NCI-H2107 treated with DMSO at 0.1 percent for 48 hours (cell line): ENCODE measurements around the gene SCRN2.

Experiments used
- DNase-seq: peaks from one replicate; lab custom pipeline; 2025; ENCODE audit not compliant: unreplicated experiment; lab: John Stamatoyannopoulos, UW

The SCRN2 gene

DNA sequence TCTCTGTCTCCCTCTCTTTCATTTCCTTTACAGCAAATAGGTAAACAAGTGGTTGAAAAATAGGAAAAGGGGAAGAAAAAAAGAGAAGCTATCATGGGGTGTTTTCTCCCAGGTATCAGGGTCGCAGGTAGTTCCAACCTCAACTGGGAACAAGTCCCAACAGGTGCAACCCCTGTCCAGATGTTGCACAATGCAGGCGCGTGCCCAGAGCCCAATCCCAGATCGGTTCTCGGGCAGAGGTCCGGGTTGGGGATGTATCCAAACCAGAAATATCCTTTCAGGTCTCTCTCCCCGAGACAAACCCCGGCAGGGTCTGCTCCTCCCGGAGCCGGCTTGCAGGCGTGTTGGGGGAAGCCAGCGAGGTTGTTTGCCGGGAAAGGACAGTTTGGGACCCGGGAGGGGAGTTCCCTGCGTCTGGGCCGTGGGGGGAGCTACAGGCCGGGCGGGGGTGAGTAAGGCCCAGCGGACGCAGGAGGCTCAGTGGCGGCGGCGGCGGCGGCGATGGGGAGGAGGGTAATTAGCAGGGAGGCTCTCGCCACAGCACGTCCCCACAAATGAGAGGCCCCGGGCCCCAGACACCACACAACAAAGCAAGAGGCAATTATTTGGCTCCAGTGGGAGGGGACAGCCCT is 31.1 kb upstream of the SCRN2 start:
- no peak for DNase-seq

DNA sequence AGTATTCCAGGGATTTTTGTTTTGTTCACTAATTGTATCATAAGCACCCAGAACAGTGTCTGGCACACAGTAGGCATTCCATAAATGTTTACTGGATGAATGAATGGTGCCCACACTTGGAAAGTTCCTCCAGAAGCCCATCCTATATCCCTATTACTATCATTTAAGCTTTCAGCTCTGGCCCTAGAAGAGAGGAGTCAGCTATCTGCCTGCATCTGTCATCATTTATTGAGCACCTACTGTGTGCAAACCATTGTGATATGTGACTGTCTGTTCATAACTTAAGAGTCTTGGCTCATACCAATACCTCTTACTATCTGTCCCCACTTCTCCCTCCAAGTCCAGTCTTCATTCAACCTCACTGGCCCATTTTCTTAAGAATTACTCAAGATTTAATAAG is 30.0 kb upstream of the SCRN2 start:
- no peak for DNase-seq

DNA sequence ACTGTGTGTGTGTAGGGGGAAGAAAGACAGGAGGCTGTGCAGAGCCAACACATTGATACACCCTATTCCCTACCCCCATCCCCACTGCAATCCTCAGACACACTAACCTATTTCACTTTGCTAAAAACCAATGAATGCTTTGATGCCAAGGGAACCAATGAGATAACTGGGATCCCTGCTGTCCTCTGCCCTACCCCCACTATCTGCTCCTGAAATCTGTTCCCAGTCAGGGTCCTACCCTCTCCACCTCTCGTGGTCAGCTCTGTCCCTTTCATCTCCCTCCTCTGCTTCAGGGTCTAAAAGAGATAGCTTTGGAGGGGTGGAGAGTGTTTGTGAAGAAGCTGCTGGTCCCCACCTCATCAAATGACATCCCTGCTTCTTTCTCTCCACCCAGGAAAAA is 29.0 kb upstream of the SCRN2 start:
- DNase-seq = no peak

DNA sequence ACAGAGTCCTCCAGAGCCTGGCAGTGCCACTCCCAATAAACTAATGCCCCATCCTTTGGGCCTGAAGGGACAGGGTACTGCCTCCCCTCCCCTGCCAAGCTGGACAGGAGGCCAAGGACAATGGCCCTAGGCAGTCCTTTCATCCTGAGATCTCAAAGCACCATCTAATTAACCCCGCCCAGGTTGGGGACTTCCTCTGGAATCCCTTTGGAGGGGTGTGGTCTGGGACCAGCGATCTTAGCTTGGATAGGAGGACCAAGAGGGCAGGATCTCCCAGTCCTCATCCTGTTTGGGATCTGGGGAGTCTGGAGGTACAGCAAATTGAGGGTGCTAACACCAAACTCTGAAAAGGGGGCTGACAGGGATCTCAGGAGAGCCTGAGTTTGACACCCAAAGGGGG is 28.0 kb upstream of the SCRN2 start:
- DNase-seq = no peak

DNA sequence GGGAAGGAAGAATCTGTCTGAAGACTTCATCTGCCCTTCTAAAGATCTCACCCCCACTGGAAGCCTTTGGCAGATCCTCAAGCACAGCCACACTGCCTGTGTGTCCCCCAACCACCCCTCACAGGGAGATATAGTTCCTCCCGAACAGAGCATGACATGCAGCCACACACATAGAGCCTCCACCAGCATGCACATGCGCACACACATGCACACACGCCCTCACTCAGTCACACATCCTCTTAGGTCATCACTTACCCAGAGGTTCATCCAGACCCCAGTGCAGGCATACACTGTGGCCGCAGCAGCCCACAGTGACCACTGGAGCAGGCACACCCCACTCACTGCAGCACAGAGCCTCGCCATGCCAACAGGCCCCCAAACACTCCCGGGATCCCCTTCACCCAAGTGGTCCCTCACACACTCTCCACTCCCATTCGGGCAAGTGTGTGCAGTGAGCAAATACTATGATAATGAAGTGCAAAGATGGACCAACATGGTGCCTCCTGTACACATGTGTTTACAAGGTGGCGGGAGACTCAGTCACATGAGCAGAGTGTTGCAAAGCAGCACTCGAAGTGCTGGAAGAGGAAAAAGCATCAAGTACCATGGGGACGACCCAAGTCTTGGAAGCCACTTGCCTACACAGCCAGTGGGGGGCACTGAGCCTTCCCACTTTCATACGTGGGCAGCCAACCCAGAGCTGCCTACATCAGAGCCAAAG is 26.9 kb upstream of the SCRN2 start:
- DNase-seq = no peak

DNA sequence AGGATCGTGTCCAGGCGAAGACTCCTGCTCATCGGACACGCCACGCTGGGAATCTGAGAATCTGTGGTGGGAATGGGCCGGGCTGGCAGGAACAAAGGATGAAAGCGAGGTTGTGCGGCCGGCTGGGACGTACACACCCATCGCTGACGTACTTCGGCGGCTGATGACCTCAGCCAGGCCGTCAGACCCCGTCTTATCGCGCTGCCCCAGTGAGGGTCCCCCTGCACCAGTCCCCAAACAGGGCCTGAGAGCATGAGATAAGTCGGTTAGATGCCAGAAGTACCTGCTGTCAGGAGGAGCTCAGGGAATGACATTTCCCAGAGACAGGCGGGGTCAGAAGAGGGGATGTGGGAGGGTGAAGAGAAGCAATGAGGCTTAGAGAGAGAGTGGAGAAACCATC is 25.9 kb upstream of the SCRN2 start:
- DNase-seq = no peak

DNA sequence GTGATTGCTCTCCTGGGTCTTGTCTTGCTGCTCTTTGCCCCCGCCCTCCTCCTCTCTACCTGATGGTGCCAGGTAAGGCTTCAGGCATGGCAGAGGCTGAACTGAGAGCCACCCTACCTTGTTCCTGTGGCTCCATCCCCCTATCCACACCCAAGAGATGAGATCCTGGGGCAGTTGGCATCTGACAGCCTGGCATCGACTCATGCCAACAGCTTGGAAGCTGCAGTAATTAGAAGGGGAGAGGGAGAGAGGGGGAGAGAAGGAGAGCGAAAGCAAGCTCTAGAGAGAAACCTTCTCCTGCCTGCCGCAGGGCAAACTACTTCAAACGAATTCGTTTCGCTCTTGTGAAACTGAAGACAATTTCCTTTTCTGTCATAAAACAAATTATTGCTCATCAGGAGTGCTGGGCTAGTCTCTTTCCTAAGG is 23.7 kb upstream of the SCRN2 start:
- DNase-seq = no peak

DNA sequence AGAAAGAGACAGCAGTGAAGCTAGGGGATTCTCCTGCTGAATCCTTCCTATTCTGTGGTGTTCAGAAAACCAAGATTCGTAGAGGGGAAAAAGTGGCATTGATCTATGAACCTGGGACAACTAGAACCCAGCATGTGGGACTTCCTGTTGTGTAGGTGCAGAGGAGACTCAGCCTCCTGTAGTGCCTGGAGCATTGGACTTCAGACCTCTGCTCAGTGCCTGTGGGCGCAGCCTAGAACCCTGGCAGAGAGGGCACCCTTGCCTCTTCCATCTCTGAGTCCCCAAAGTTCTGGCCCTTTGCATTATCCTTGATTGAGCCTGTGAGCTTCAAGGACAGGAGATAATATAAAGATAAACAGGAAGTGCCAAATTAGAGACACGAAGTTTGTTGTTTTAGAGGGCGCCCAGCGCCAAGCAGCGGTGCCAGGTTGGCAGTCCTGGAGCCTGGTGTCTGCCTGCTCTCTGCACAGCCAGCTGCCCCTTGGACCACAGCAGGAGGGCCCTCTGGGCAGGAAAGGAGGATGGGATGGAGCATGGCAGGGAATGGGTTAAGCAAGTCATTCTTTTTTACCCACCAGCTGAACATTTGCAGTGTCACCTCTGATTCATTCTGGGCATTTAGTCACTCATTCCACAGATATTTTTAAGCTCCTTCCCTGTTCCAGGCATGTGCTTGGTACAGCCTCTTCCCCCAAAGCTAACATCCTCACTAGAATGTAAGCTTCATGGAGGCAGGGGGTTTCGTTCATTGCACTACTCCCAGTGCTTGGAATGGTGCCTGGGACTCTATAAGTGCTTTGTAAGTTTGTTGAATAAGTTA is 21.8 kb upstream of the SCRN2 start:
- no peak for DNase-seq

DNA sequence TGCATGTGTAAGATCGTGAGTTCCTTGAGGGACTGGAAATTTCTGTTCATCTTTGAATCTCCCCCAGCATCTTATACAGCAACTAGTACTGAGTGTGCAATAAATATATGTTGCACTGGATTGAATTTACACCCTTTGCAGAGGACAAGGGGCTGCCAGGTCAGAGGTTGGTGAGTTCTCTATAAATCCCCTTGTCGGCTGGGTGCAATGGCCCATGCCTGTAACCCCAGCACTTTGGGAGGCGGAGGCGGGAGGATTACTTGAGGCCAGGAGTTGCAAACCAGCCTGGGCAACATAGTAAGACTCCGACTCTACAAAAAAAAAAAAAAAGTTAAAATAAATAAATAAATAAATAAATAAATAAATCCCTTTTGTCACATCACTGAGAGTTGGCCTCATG is 19.3 kb upstream of the SCRN2 start:
- DNase-seq = no peak

DNA sequence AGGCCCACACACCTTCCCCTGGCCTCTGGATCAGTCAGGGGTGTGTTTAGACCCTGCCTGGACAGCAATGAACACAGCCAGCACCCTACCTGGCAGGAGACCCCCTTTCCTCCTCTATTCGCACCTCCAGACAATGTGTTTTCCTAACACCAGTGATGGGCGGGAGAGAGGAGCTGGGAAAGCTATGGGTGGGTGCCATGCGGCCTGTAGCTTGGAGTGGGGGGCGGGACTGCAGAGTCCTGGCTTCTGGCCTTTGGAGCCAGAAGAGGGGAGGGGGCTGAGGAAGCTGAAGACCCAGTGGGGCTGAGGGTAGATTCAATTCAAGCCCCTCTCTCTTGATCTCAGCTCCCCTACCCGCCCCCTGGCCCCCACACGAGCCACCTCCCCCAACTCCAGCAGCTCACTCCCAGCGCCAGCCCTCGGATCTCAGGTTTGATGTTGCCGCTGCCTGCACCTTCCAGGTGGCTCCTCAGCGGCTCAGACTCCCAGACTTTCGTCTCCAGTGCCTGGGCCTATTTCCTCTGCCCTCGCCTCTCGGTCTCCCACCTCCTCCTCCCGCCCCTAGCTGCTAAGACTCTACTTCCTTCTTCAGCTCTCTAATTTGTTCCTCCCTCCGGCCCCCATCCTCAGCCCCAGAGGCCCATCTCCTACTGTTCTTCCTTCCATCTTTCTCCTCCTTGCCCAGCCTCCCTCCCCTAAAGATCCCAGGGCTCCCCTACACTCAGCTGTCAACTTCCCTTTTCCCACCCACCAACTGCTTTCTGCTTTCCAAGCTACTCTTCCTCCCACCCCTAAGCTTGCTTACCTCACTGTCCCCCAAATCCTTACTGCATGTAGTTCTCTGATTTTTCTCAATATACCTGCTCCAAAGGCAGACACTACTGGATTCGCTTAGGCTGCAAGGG is 16.7 kb upstream of the SCRN2 start:
- no peak for DNase-seq

DNA sequence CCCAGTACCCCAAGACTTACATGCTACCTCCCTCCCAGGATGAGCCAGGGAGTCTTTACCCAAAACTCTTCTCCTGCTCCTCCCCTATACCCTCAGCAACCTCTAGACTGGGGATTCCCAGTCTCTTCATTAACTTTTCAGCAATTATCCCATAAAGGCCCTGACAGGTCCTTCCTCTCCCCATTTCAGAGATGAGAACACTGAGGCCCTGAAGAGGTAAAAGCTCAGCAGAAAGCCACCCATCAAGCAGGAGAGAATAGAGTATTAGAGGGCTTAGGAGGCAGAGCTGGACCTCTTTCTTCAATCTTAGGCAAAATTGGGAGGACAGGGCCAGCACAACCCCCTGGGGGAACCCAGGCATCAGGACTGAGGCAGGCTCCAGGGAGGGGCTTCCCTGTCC is 15.8 kb upstream of the SCRN2 start:
- DNase-seq = no peak

DNA sequence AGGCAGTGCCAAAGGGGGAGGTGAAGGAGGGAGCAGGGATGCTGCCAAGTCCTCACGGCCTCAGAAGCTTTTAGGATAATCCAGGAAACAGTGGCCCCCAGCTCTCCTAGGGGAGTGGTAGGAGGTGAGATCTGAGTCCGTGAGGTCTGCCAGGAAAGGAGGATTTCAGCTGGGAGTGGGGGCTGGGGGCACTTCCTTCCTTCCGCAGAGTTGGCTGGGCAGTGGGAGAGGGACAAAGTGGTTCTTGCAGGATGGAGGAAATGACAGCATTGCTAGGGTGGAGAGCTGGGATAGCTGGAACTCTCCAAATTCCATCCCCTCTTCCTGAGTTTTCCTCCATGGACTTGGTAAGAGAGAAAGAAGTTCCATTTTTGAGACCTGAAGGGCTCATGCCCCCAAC is 14.7 kb upstream of the SCRN2 start:
- DNase-seq = no peak

DNA sequence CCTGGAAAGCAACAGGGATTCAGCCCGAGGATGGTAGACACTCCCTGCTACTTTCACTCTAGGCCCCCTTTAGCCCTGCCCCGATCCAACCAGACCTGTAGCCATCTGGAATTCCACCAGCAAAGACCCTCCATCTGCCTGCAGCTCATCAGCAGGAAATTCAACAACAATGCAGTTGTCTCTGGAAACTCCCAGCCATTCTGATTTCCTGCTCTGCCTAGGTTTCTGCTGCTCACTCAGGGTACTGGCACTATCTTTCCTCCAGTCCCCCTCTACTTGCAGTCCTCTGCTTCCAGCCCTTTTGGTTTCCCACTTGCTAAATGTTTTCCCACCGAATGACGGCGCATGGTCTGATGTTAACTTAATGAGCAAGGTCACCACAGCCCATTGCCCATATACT is 12.5 kb upstream of the SCRN2 start:
- no peak for DNase-seq

DNA sequence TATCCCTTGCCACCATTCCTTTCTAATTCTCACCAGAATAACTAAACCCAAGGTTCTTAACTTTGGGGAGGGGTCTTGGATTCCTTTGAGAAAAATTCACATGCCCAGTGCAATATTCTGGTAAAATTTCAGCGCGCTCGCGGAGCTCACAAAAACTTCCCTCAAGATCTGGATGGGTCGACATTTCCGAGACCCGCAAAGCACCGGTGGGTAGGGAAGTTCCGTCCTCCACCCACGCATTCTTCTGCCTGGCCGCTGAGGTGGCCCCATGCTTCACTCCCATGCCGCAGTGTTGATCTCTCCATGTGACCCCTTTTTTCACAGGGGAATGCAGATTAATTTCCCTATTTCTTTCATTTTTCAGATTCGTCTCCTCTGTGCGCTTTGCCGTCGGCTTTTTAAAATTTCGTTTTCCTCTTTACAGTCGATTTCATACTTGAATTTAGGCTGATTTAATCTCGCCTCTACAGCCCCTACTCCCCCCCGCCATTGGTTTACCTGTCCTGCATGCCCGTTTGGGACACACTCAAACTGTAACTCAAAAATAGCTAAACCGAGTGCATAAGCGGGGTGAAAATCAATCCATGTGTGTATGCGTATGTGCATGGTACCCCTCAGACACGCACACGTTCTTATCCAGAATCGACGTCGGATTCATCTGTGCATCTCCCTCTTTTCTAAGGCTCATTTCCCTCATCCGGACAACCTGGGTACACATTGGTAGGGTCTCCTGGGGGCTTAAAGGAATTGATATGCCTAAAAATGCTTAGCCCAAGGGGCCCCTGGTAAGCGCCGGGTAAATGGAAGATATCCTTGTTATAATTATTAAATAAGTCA is 11.3 kb upstream of the SCRN2 start:
- DNase-seq = no peak

DNA sequence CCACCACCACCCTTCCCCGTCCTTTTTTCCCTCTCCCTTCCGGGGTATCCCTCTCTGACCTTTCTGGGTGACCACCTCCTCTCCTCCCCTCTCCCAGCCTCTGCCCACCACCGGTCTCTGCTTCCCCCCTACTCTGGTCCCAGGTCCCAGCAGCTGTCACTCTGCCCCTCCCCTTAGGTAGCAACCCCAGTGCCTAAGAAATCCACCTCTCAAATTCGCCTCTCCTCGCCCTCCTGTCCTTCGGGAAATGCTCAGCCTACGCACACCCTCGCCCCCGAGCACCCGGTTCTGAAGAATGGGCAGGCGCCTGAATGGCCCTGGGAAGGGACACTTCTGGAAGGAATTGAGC is 10.7 kb upstream of the SCRN2 start:
- no peak for DNase-seq

DNA sequence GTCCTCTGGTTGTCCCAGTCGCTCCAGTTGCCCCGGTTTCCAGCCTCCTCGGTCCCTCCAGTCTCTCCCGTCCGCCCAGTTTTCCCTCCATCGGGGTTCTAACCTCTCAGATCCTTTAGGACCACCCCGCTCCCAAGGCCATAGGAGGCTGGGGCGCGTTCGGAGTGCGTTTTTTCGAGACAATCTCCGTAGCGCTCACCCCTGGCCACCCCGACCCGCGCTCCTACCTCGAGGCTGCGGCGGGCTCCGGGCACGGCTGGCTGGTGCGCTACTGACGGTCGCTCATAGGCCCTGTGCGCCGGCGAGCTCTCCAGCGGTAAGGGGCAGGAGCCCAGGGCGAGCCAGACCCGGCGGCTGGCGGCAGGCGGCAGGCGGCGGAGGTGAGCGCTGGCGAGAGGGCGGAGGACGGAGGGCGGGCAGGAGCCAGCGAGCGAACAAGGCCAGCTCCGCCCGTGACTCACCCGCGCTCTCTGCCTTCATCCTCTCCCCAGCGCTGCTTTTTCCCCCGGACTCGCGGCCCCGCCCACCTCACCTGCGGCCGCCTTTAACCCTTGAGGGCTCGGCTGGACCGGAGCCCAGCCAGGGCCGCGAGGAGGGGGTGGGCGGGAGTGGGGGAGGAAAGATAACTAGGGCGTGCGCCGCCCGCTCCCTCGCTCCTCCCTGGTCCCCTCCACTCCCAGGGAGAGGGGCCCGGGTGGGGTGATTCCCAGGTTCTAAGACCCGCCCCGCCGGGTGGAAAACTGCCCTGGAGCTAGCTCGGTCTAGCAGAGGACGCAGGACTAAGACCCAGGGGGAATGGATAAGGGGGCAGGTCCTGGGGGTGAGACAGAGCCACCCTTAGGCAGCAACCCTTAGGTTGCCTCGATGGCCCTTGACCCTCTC is 9.9 kb upstream of the SCRN2 start, which contains the start of gene SP6:
SP6 (minus strand) TSS at position 472 of the 882 bp plus-strand sequence. CDS start 2,734 bp downstream, outside the sequence.
- peak; percentile 28 for DNase-seq

DNA sequence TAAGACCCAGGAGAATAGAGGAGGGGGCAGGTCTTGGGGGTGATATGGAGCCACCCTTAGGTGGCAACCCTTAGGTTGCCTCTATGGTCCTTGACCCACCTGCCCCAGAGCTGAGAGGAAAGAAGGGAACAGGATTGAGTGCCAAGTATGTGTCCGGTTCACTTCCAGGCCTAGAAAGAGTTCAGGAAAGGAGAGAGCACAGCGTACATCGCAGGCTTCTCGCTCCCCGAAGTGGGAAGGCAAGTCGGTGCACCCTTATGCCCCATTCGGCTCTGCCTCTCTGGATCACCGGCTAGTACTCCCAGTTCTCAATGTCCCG is 9.3 kb upstream of the SCRN2 start:
- no peak for DNase-seq

DNA sequence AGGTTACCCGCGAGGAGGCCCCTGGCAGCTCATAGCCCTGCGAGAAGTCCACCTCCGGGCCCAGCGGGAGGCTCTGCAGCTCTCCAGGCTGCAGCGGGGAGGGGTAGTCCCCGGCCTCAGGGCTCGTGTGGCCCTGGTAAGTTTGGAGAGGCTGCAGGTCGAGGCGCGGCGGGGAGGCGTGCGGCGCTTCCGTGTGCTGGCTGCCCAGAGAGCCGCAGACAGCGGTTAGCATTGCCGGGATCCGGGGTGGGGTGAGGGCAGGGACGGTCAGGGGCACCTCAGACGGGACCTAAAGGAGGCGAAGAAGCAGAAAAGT is 7.1 kb upstream of the SCRN2 start:
- no peak for DNase-seq

DNA sequence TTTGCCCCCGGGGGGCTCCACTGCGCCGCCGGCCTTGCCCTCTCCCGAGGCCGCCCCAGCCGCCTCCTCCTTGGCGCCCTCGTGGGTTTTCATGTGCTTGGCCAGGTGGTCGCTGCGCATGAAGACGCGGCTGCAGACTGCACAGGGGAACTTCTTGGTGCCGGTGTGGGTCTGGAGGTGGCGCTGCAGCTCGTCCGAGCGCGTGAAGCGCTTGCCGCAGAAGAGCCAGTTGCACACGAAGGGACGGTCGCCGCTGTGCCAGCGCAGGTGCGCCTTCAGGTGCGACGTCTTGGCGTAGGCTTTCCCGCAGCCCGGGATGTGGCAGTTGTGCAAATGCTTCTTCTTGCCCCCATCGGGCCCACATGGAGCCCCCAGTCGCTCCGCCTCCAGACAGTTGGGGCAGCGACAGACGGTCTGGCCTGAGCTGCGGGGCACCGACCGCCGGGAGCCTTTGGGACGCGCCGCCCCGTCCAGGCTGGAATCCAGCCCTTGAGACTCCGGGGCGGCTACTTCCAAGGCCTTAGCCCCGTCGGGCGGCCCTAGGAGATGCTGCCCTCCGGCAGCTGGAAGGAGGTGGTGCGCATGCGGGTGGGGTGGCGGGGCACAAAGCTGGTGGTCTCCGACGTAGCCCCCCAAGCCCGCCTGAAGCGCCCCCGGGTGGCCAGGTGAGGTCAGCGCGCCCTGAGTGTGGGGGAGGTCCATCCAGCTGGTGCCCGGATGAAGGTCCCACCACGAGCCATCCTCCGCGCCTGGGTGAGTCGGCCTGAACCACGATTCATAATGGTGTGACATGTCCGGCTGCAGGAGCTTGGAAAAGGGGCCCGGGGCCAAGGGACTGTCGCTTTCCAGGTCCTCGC is 6.5 kb upstream of the SCRN2 start:
- DNase-seq = no peak
